Measurements from ENCODE around the gene NUBP2. TPM values are rescaled to one million over a fixed set of nuclear protein-coding genes. Genes with fewer than 3 reads are reported as not detected.
A peak's percentile ranks its signal among the peaks of the same experiment; 100 is the strongest.

The NUBP2 gene
- polyA plus RNA-seq, 1 experiment: 38.0 TPM

DNA sequence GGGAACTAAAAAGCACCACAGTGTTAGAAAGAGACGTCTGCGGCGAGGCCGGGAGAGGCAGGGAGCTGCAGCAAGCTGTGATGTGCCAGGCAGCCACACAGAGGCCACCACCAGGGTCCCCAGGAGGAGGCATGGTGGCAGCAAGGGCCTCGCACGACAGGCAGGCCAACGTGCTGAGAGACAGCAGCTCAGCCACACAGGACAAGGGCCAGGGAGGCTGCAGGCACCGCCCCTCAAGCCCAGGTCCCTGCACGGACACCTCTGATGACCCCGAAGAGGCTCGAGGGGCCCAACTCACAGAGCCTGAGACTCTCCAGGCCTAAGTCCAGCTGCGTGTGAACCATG is 38.2 kb downstream of the NUBP2 start:
- Histone ChIP-seq H3K36me3 (ENCODE audit: control insufficient read depth, insufficient read depth, low read length) (peaks cover 20% of the 10 kb centered on the region), H3K4me3 (ENCODE audit: low read depth, low read length) (no peak overlapping the region), H3K27me3 (ENCODE audit: control insufficient read depth, insufficient read depth, low read length) (no peaks in the 10 kb centered on the region)
- ChIA-PET POLR2A (no interaction called here), CTCF (no interaction called here)
- TF ChIP-seq, protein P1, sequence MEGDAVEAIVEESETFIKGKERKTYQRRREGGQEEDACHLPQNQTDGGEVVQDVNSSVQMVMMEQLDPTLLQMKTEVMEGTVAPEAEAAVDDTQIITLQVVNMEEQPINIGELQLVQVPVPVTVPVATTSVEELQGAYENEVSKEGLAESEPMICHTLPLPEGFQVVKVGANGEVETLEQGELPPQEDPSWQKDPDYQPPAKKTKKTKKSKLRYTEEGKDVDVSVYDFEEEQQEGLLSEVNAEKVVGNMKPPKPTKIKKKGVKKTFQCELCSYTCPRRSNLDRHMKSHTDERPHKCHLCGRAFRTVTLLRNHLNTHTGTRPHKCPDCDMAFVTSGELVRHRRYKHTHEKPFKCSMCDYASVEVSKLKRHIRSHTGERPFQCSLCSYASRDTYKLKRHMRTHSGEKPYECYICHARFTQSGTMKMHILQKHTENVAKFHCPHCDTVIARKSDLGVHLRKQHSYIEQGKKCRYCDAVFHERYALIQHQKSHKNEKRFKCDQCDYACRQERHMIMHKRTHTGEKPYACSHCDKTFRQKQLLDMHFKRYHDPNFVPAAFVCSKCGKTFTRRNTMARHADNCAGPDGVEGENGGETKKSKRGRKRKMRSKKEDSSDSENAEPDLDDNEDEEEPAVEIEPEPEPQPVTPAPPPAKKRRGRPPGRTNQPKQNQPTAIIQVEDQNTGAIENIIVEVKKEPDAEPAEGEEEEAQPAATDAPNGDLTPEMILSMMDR (IDR thresholded peaks at IDR 0.05; ENCODE audit: insufficient read depth, low read depth, low read length): no peak
- DNase-seq (ENCODE audit: low read depth): no peak

DNA sequence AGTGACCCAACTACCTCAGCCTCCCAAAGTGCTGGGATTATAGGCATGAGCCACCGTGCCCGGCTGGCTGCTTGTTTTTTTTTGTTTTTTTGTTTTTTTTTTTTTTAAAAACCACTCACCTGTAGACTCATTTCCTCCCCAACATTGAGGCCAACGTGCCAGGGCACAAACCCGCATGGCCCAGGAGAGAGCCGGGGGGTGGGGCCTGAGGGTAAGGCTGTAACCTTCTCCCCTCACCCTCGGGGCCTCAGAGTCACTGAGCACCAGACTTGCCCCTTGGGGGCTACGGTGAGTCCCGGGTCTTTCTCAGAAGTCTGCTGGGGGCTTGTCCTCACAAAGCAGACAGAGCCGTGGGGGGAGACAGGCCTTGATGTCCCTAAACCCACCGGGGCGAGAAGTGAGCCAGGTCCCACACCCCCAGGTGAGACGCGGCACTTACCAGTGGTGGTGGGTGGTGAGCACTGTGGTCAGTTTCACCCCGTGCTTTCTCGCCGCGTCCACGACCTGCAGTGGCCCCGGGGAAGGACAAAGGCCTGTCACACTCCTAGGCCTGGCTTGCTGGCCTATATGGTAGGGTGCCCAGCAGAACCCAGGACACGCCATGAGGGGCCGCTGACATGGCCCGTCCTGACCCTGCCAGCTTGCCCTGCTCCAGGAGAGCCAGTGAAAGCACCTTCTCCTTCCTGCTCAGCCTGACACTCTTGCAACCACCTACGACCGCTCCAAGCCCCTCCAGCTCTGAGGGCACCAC is 39.3 kb downstream of the NUBP2 start:
- Histone ChIP-seq H3K4me3 (ENCODE audit: low read depth, low read length) (no peak overlapping the region), H3K36me3 (ENCODE audit: control insufficient read depth, insufficient read depth, low read length) (peaks cover 16% of the 10 kb centered on the region), H3K27me3 (ENCODE audit: control insufficient read depth, insufficient read depth, low read length) (no peaks in the 10 kb centered on the region)
- ChIA-PET CTCF (interaction anchor here (4.0 kb wide), 1 partner anchor 9 kb away, joined by 15 read pairs; no protein-coding TSS in a partner anchor), POLR2A (no interaction called here)
- TF ChIP-seq, protein P1 (IDR thresholded peaks at IDR 0.05; ENCODE audit: insufficient read depth, low read depth, low read length): no peak
- DNase-seq (ENCODE audit: low read depth): no peak

DNA sequence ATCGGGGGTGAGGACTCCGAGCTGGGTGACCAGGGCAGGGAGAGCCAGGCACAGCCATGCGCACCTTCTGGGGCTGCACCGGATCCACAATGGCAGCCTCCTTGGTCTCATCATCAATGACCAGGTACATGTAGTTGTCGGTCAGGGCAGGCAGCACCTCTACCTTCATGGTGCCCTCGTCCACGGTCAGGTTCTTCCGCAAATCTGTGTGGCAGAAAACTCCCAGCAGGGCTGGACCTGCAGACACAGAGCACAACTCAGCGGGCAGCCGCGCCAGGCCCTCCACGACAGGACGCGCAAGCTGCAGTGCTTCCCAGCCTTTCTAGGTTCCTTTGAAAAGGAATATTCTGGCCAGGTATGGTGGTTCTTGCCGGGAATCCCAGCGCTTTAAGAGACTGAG is 40.0 kb downstream of the NUBP2 start:
- ChIA-PET POLR2A (no interaction called here), CTCF (interaction anchor here (4.0 kb wide), 1 partner anchor 10 kb away, joined by 15 read pairs; no protein-coding TSS in a partner anchor)
- no peak for DNase-seq (ENCODE audit: low read depth)
- Histone ChIP-seq H3K4me3 (ENCODE audit: low read depth, low read length) (no peak overlapping the region), H3K36me3 (ENCODE audit: control insufficient read depth, insufficient read depth, low read length) (peaks cover 16% of the 10 kb centered on the region), H3K27me3 (ENCODE audit: control insufficient read depth, insufficient read depth, low read length) (no peaks in the 10 kb centered on the region)
- TF ChIP-seq, protein P1 (IDR thresholded peaks at IDR 0.05; ENCODE audit: insufficient read depth, low read depth, low read length): no peak

DNA sequence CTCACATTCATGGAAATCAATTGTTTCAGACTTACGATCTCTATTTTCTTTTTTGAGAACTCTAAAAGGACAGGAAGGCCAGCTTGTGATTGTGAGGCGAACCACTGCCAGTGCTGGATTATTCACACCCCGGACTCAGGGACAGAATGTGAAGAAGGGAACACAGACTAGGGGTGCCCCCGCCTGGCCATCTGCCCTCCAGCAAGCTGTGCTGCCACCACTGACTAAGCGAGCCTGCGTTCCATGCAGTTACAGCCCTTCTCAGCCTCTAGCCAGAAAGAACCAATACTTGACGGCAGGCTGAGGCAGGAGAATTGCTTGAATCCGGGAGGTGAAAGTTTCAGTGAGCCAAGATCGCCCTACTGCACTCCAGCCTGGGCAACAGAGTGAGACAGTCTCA is 41.1 kb downstream of the NUBP2 start:
- peaks cover 13% of the 10 kb centered on the region for H3K36me3 ChIP-seq (ENCODE audit: control insufficient read depth, insufficient read depth, low read length)
- no peak overlapping the region for H3K4me3 ChIP-seq (ENCODE audit: low read depth, low read length)
- TF ChIP-seq, protein P1 (IDR thresholded peaks at IDR 0.05; ENCODE audit: insufficient read depth, low read depth, low read length): peak; percentile 39
- POLR2A ChIA-PET: no interaction called here
- CTCF ChIA-PET: interaction anchor here (0.7 to 4.0 kb wide), 3 partner anchors 11 to 118 kb away, joined by 3 to 15 read pairs (median 4); partner anchors contain the start of gene MAPK8IP3
- no peak for DNase-seq (ENCODE audit: low read depth)
- H3K27me3 ChIP-seq (ENCODE audit: control insufficient read depth, insufficient read depth, low read length): no peaks in the 10 kb centered on the region

DNA sequence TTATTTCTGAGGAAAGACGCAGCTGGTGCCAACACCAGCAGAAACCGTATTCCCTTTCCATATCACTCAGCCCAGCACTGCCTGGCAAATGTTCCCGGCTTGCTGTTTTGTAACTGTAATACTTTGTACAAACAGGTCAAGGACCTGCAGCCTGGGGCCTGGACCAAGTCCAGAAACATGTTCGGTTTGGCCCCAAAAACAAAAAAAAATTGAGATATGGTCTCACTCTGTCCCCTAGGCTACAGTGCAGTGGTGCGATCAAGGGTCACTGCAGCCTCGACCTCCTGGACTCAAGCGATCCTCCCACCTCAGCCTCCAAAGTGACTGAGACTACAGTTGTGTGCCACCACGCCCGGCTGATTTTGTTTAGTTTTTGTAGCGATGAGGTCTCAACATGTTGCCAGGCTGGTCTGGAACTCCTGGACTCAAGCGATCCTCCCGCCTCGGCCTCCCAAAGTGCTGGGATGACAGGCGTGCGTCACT is 42.7 kb downstream of the NUBP2 start:
- no peaks in the 10 kb centered on the region for H3K27me3 ChIP-seq (ENCODE audit: control insufficient read depth, insufficient read depth, low read length)
- ChIA-PET CTCF (interaction anchor here (0.6 to 4.0 kb wide), 2 partner anchors 13 to 331 kb away, joined by 3 to 15 read pairs; no protein-coding TSS in a partner anchor), POLR2A (no interaction called here)
- peak overlapping the region; percentile 76 for H3K4me3 ChIP-seq (ENCODE audit: low read depth, low read length)
- TF ChIP-seq, protein P1 (IDR thresholded peaks at IDR 0.05; ENCODE audit: insufficient read depth, low read depth, low read length): no peak
- peaks cover 8% of the 10 kb centered on the region; the same call in 1 of the 2 replicates for H3K36me3 ChIP-seq (ENCODE audit: control insufficient read depth, insufficient read depth, low read length)
- DNase-seq (ENCODE audit: low read depth): no peak
